Epithelial cell of esophagus (primary cell): ENCODE measurements around the gene RAB28.

ENCODE experiments used
- DNase-seq: peaks from one replicate; pipeline ENCODE4 v3.0.0; 2010; ENCODE audit warnings: low read depth
- H3K4me3 ChIP-seq: 2 replicates; pipeline ENCODE4 v1.5.1; 2011; ENCODE audit warnings: mild to moderate bottlenecking, low read length, control low read depth
- CTCF ChIP-seq: IDR thresholded peaks from 2 replicates; pipeline ENCODE4 v1.5.1; 2011; ENCODE audit warnings: low read depth, mild to moderate bottlenecking, low read length, control low read depth, inconsistent platforms; ENCODE audit not compliant: insufficient read depth; ENCODE audit errors: missing control alignments

The RAB28 gene

GRCh38 chr4:13340672-13341071, 143.5 kb downstream of the RAB28 start:
- DNase-seq, result no peak
- TF ChIP-seq CTCF, result no peak
- no peak overlapping the region for H3K4me3 ChIP-seq

GRCh38 chr4:13331827-13332226, 152.3 kb downstream of the RAB28 start:
- no peak overlapping the region for H3K4me3 ChIP-seq
- TF ChIP-seq CTCF, result no peak
- DNase-seq, result no peak

- no peak overlapping the region for H3K4me3 ChIP-seq
- peak; percentile 79 for DNase-seq
- TF ChIP-seq CTCF, result no peak
These were observed 154.2 kb downstream of the RAB28 start for GRCh38 chr4:13329963-13330362.

GRCh38 chr4:13329340-13329850, 154.7 kb downstream of the RAB28 start:
- TF ChIP-seq CTCF, result no peak
- no peak for DNase-seq
- no peak overlapping the region for H3K4me3 ChIP-seq

GRCh38 chr4:13328591-13328990, 155.5 kb downstream of the RAB28 start:
- H3K4me3 ChIP-seq, result no peak overlapping the region
- no peak for TF ChIP-seq CTCF
- DNase-seq, result peak; percentile 33

GRCh38 chr4:13327991-13328390, 156.1 kb downstream of the RAB28 start:
- TF ChIP-seq CTCF, result no peak
- no peak overlapping the region for H3K4me3 ChIP-seq
- no peak for DNase-seq

- H3K4me3 ChIP-seq, result no peak overlapping the region
- TF ChIP-seq CTCF, result no peak
- DNase-seq, result peak; percentile 19
These were observed 158.4 kb downstream of the RAB28 start for GRCh38 chr4:13325744-13326143.
